ENCODE measurements around the gene TDRD1.

GRCh38 chr10:114215033-114215432 is 35.9 kb downstream of the TDRD1 start:
- TF ChIP-seq CTCF (IDR thresholded peaks at IDR 0.05) (no peak), EZH2 (IDR thresholded peaks at IDR 0.05; ENCODE audit: borderline replicate concordance, insufficient read depth, low read depth, low read length, poor library complexity, severe bottlenecking) (no peak)

Data from B cell (primary cell).